ENCODE measurements around the gene RIMBP3B.
"Not testable (repeated sequence)": the region's sequence is repeated elsewhere in the genome, so short reads cannot be mapped to it uniquely, and the experiment has no call there.

The RIMBP3B gene, protein sequence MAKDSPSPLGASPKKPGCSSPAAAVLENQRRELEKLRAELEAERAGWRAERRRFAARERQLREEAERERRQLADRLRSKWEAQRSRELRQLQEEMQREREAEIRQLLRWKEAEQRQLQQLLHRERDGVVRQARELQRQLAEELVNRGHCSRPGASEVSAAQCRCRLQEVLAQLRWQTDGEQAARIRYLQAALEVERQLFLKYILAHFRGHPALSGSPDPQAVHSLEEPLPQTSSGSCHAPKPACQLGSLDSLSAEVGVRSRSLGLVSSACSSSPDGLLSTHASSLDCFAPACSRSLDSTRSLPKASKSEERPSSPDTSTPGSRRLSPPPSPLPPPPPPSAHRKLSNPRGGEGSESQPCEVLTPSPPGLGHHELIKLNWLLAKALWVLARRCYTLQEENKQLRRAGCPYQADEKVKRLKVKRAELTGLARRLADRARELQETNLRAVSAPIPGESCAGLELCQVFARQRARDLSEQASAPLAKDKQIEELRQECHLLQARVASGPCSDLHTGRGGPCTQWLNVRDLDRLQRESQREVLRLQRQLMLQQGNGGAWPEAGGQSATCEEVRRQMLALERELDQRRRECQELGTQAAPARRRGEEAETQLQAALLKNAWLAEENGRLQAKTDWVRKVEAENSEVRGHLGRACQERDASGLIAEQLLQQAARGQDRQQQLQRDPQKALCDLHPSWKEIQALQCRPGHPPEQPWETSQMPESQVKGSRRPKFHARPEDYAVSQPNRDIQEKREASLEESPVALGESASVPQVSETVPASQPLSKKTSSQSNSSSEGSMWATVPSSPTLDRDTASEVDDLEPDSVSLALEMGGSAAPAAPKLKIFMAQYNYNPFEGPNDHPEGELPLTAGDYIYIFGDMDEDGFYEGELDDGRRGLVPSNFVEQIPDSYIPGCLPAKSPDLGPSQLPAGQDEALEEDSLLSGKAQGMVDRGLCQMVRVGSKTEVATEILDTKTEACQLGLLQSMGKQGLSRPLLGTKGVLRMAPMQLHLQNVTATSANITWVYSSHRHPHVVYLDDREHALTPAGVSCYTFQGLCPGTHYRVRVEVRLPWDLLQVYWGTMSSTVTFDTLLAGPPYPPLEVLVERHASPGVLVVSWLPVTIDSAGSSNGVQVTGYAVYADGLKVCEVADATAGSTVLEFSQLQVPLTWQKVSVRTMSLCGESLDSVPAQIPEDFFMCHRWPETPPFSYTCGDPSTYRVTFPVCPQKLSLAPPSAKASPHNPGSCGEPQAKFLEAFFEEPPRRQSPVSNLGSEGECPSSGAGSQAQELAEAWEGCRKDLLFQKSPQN (N-terminal part only)

GRCh38 chr22:21383701-21384467 lies at the start of gene RIMBP3B:
Gene RIMBP3B, plus strand, starts transcription at chr22:21383751. Its CDS starts 108 bp downstream, at chr22:21383859.
- DNase-seq (ENCODE audit: low read depth in 2 of 2), result not testable (repeated sequence)

- not testable (repeated sequence) for DNase-seq (ENCODE audit: low read depth in 2 of 2)
Measured at GRCh38 chr22:21357527-21357926, 26.0 kb upstream of the RIMBP3B start.

DNA sequence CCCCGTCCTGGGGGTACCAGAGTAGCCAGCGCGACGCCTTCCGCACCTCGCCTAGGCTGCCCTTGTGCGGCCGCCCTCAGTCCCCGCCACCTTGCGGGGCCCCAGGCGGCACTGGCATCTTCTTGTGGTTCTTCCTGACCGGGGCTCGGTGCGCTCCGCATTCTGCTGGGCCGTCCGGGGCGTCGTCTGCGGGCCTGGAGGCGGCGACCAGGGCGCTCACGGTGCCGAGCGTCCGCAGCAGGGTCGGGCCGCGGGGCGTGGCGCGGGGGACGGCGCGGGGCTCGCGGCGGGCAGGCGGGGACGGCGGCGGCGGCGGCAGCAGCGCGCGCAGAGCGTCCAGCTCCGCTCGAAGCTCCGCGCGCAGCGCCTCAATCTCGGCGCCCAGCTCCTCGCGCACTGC lies 23.0 kb upstream of the RIMBP3B start:
- DNase-seq (ENCODE audit: low read depth in 2 of 2), result not testable (repeated sequence)

GRCh38 chr22:21362473-21362872 lies 21.1 kb upstream of the RIMBP3B start:
- not testable (repeated sequence) for DNase-seq (ENCODE audit: low read depth in 2 of 2)

- not testable (repeated sequence) for DNase-seq (ENCODE audit: low read depth in 2 of 2)
Measured at GRCh38 chr22:21363061-21363460, 20.5 kb upstream of the RIMBP3B start.

DNA sequence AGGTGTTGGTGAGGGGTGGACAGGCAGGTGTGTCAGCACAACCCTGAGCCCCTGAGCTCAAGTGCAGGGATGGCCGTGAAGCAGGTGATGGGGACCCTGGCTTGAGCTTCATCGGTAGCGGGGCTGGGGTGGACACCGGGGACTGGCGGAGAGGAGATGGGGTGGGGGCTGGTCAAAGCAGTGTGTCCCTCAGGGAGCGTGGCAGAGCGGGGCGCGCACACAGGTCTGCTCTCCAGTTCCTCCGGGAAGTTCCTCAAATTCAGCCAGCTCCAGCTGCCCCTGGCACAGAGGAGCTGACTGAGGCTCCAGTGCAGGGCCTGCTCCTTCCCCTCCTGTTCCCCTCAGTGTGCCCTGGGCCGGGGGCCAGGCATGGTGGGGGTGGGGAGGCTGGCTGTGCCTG lies 19.7 kb upstream of the RIMBP3B start:
- not testable (repeated sequence) for DNase-seq (ENCODE audit: low read depth in 2 of 2)

DNA sequence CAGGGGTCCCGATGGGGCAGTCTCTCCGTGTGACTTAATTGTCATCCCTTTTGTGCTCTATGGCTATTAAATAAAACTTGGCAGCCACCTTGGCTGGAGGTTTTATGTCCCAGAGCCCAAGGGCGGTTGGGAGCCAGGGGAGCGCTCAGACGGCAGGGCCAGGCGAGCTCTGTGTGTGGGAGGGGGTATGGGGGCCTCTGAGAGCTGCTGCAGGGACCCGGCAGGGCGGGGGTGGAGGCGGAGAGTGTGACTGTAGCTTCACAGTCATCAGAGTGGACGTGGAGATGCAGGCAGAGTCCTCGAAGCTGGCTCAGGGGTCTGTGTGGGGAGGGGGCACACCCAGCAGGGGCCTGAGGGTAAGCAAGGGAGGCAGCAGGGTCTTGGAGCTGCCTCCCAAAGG lies 19.2 kb upstream of the RIMBP3B start:
- DNase-seq (ENCODE audit: low read depth in 2 of 2), result not testable (repeated sequence)

GRCh38 chr22:21365337-21365736 lies 18.2 kb upstream of the RIMBP3B start:
- DNase-seq (ENCODE audit: low read depth in 2 of 2), result not testable (repeated sequence)

- DNase-seq (ENCODE audit: low read depth in 2 of 2), result not testable (repeated sequence)
Measured at GRCh38 chr22:21368603-21369310, 14.8 kb upstream of the RIMBP3B start.

DNA sequence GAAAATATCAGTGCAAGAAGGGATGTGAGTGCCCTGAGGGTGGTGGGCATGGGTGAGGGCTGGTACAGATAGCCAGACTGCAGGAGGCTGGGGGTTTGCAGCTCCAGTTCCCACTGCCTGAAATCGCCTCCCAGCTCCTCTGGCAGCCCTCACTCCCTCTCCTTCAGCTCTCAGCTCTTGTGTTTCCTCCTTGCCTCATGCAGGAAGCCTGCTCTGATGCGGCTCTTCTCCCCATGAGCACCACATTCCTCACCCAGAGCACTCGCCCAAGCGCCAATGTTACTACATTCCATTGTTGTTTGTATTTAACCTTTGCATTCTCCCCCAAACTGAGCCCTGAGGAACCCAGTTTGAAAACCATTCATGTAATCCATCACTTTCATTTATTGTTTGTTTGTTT lies 7.7 kb upstream of the RIMBP3B start:
- not testable (repeated sequence) for DNase-seq (ENCODE audit: low read depth in 2 of 2)

GRCh38 chr22:21384468-21385357 lies 1.2 kb downstream of the RIMBP3B start:
- not testable (repeated sequence) for DNase-seq (ENCODE audit: low read depth in 2 of 2)

- DNase-seq (ENCODE audit: low read depth in 2 of 2), result not testable (repeated sequence)
Measured at GRCh38 chr22:21389480-21389879, 5.9 kb downstream of the RIMBP3B start.

DNA sequence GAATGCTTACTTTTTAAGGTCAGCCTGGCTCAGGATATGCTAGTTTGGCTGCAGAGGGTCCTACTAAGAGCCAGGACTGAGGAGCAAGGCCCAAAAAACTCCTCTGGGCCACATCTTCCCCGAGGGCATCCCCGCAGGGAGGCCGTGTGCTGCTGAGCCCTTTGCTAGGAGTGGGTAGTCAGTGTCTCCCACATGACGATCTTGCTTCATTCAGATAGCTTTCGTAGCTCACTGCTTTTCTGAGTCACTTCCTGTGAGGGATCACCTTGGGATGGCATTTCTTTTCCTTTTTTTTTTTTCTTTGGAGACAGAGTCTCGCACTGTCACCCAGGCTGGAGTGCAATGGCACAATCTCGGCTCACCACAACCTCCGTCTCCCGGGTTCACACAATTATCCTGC lies 6.5 kb downstream of the RIMBP3B start:
- not testable (repeated sequence) for DNase-seq (ENCODE audit: low read depth in 2 of 2)

DNA sequence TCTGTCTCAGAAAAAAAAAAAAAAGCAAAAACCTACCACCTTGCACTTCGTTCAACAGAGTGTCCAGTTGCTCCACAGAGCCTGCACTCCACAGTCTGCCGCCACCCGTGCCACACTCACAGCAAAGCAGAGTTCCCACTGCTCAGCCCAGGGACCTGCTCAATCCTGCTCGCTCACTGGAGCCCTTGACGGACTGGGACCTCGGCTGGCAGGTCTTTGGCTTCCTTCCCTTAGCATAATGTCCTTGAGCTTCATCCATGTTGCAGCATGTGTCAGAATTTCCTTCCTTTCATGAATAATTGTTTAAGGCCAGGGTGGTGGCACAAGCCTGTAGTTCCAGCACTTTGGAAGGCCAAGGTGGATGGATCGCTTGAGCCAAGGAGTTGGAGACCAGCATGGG lies 11.1 kb downstream of the RIMBP3B start:
- DNase-seq (ENCODE audit: low read depth in 2 of 2), result not testable (repeated sequence)

DNA sequence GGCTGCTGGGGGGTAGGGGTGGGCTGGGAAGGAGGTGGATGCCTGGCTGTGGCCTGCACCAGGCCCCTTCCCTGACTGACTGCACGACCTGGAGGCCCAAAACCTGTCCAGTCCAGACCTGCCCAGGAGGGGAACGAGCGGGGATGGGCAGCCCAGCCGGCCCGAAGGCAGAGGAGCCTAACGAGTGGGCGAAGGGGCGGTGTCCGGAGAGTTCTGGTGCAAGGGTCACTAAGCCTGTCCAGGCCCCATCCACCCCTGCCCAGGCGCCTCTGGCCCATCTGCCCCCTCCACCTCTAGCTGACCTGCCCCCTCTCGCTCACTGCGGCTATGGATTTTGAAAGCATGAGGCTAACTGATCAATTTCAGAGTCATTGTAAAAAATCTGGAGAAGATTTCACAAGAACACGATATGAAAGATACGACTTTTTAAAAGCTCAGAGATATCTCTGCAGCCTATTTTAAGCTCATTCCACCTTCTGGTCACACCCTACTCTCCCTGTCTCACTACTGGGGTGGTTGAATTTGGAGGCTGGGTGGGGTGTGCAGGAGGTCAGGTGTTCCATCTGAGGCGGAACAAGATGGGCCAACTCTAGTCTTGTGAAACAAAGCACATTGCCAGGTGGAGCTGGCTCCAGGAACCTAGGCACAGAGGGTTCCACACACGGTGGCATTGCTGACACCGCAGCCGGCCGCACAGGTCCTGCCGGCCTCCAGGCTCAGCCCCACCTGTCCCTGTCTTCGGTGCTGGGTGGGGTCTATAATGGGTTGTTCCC lies 17.8 kb downstream of the RIMBP3B start:
- not testable (repeated sequence) for DNase-seq (ENCODE audit: low read depth in 2 of 2)

DNA sequence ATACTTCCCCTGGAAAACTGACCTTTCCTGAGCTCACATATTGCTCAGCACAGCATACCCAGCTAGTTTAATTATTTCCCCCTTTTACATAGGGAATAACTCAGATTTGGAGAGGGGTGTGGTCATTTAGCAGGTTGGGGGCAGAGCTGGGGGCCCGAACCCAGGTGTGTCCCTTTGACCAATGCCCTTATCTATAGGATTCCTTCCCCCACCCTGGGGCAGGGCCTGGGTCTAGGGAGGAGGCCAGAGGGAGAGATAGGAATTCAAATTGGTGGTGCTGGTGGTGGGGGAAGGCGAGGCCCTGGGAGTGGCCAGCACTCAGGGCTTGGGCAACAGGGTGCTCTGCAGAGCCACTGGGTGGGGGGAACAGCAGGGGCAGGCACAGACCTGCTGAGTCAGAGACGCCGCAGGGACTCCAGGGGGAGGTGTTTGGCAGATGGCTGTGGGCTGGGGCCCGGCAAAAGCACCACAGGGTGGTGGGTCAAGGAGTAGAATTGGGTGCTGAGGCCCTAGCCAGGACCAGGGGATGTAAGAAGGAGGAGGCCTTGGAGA lies 19.3 kb downstream of the RIMBP3B start:
- DNase-seq (ENCODE audit: low read depth in 2 of 2), result not testable (repeated sequence)

GRCh38 chr22:21407139-21407538 lies 23.6 kb downstream of the RIMBP3B start:
- not testable (repeated sequence) for DNase-seq (ENCODE audit: low read depth in 2 of 2)

GRCh38 chr22:21407792-21408191 lies 24.2 kb downstream of the RIMBP3B start:
- not testable (repeated sequence) for DNase-seq (ENCODE audit: low read depth in 2 of 2)

Data from stimulated activated CD8-positive, alpha-beta memory T cell treated with anti-CD3 and anti-CD28 coated beads, Interleukin-15, amount 100 ng/mL, for 4 hours (primary cell).